Measurements from ENCODE around the gene FOXF2.

- TF ChIP-seq, protein P1, sequence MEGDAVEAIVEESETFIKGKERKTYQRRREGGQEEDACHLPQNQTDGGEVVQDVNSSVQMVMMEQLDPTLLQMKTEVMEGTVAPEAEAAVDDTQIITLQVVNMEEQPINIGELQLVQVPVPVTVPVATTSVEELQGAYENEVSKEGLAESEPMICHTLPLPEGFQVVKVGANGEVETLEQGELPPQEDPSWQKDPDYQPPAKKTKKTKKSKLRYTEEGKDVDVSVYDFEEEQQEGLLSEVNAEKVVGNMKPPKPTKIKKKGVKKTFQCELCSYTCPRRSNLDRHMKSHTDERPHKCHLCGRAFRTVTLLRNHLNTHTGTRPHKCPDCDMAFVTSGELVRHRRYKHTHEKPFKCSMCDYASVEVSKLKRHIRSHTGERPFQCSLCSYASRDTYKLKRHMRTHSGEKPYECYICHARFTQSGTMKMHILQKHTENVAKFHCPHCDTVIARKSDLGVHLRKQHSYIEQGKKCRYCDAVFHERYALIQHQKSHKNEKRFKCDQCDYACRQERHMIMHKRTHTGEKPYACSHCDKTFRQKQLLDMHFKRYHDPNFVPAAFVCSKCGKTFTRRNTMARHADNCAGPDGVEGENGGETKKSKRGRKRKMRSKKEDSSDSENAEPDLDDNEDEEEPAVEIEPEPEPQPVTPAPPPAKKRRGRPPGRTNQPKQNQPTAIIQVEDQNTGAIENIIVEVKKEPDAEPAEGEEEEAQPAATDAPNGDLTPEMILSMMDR (IDR thresholded peaks at IDR 0.05), result no peak
- TF ChIP-seq EP300 (IDR thresholded peaks at IDR 0.05; ENCODE audit: low read depth) (no peak), POLR2AphosphoS5 (IDR thresholded peaks at IDR 0.05) (no peak)
These were observed 23.7 kb upstream of the FOXF2 start for GRCh38 chr6:1365686-1366085.
